NCI-H1048 (cell line): ENCODE measurements around the gene IQGAP3.
"Not testable (repeated sequence)": the region's sequence is repeated elsewhere in the genome, so short reads cannot be mapped to it uniquely, and the experiment has no call there.

Experiments
- DNase-seq: peaks from one replicate; lab custom pipeline; 2025; lab: John Stamatoyannopoulos, UW

The IQGAP3 gene

GRCh38 chr1:156571919-156572662, at the start of gene IQGAP3:
Gene IQGAP3 (minus strand): TSS chr1:156572565. CDS start chr1:156572529, 36 bp downstream.
- peak; percentile 83 for DNase-seq

DNA sequence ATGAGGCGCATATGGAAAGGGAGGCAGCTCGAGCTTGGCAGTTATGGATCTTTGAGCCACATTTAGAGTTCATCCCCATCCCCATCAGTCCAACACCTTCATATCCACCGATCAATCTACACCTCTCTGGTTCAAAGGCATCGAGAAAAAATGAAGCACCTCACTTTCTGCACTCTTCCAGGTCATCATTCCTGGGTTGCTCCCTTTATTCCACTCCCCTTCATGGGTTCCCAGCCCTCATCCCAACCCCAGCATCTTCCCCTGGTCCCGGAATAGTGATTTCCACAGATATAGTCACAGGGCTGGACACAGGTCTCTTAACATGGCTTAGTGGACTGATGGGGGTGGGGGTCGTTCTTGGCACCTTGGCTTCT, 47.2 kb upstream of the IQGAP3 start:
- no peak for DNase-seq

GRCh38 chr1:156618853-156619581, 46.7 kb upstream of the IQGAP3 start, which contains the start of gene HAPLN2:
Gene HAPLN2 (plus strand): TSS chr1:156619415. CDS start chr1:156623491, 4,076 bp downstream.
- DNase-seq = no peak

- DNase-seq = no peak
These were observed 44.1 kb upstream of the IQGAP3 start for GRCh38 chr1:156616463-156616862.

- DNase-seq = no peak
These were observed 43.6 kb upstream of the IQGAP3 start for GRCh38 chr1:156615946-156616345.

DNA sequence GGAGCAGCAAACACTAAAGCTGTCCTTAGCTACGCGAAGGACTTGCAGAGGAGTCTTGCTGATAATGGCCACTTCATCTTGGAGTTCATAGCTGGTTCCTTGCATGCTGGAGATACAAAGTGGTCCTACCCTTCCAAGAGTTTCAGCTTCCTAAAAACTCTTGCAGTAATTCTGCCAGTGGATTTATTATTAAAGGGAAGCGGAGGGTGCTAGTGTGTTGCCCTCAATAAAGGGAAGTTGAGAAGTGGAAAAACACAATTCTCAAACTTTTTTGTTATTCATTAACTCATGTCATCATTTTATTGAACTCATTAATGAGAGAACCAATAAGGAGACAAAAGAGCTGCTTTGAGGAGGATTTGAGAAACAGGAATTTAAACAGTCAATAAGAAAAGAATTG, 40.3 kb upstream of the IQGAP3 start:
- no peak for DNase-seq

DNA sequence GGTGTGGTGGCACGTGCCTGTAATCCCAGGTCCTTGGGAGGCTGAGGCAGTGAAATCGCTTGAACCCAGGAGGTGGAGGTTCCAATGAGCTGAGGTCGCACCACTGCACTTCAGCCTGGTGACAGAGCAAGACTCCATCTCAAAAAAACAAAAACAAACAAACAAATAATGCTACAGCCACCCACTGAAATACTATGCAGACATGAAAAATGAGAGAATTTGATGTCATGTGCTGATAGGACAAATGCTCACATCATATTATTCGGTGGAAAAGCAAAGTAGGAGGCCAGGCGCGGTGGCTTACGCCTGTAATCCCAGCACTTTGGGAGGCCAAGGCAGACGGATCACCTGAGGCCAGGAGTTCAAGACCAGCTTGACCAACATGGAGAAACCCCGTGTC, 37.7 kb upstream of the IQGAP3 start:
- DNase-seq = not testable (repeated sequence)

GRCh38 chr1:156608981-156609380, 36.6 kb upstream of the IQGAP3 start:
- no peak for DNase-seq

DNA sequence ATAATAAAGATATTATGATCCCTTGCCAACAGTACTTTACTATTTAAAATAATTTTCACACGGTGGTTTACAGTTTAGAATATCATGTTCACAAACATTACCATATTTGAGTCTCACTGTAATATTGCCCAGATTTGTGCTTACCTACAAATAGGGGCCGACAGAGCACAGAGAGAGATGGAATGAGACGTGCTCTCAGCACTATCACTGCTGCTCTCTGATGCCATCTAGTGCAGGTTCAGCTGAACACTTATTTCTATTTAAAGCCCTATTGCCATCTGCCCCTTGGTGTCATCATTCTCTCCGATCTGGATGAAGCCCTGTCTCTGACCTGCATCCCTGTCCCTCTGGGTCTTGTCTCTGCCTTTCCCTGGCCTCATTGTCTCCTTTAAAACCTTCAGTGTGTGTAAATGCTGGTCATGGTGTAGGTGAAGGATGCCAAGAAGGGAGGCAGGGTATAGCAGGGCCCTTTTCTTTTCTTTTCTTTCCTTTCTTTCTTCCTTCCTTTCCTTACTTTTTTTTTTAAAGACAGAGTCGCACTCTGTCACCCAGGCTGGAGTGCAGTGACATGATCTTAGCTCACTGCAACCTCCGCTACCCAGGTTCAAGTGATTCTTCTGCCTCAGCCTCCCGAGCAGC, 35.8 kb upstream of the IQGAP3 start:
- DNase-seq = no peak

GRCh38 chr1:156607344-156607743, 35.0 kb upstream of the IQGAP3 start:
- not testable (repeated sequence) for DNase-seq

- no peak for DNase-seq
These were observed 30.2 kb upstream of the IQGAP3 start for GRCh38 chr1:156602557-156602993.

DNA sequence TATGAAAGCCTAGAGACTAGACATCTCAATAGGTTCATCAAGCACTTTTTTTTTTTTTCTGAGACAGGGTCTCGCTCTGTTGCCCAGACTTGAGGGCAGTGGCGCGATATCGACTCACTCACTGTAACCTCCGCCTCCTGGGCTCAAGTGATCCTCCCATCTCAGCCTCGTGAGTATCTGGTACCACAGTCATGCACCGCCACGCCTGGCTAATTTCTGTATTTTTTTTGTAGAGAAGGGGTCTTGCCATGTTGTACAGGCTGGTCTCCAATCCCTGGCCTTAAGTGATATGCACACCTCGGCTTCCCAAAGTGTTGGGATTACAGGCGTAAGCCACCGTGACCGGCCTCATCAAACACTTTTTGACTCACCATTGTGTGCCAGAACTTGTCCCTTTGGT, 29.5 kb upstream of the IQGAP3 start:
- no peak for DNase-seq

- DNase-seq = peak; percentile 90
These were observed 28.9 kb upstream of the IQGAP3 start, which contains the start of gene GPATCH4 for GRCh38 chr1:156601122-156601830. Gene GPATCH4 (minus strand): TSS chr1:156601479.

DNA sequence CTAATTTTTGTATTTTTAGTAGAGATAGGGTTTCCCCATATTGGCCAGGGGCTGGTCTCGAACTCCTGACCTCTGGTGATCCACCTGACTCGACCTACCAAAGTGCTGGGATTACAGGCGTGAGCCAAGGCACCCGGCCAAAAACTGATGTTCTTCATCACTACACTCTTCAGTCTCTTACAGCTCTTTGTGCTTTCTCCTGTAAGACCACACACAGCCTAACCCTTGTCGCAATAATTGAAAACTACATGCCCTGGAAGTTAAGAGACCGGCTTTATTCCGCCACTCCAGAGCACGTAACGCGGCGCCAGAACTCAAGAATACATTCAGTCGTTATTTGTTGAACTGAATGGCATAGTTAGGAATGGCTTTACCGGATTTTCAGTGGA, 28.4 kb upstream of the IQGAP3 start:
- no peak for DNase-seq

DNA sequence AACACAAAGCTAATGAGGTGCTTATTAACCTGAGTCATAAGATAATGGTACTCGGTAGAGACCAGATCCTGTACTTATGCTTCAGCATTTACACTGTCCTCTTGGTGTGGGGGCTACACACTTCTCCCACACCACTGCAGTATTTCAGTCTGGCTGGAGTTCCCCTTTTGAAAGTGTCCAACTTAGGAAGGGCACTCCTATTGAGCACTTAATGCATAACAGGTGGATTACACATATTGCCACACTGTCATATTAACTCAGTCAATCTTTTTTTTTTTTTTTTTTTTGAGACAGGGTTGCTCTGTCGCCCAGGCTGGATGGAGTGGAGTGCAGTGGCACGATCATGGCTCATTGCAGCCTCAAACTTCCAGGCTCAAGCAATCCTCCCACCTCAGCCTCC, 27.4 kb upstream of the IQGAP3 start:
- no peak for DNase-seq

GRCh38 chr1:156598731-156599432, 26.5 kb upstream of the IQGAP3 start:
- DNase-seq = no peak

DNA sequence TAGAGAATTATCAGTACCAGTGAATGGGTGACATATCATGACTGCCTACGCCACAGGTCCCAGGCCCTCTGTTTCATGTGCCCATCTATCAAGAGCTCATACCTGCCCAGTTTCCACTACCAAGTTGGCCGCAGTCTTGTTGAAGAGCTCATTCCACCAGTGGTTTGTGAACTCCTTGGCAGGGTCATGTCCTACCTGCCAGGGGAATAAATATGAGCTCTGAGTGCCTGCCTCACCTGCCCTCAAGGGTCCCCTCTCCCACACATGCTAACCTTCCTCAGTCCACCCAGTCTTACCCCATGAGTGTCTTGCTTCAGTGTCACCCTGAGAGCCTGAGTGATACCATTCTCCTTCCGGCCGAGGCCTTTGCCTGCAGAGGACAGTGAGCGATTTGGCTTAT, 25.8 kb upstream of the IQGAP3 start:
- DNase-seq = no peak

GRCh38 chr1:156596426-156596825, 24.1 kb upstream of the IQGAP3 start:
- no peak for DNase-seq

- DNase-seq = no peak
These were observed 22.7 kb upstream of the IQGAP3 start for GRCh38 chr1:156595016-156595415.

GRCh38 chr1:156594190-156594589, 21.8 kb upstream of the IQGAP3 start:
- DNase-seq = no peak

GRCh38 chr1:156593661-156593989, 21.3 kb upstream of the IQGAP3 start:
- DNase-seq = no peak
